Bronchial epithelial cell (primary cell): ENCODE data around the gene TAF1B. TPM values are rescaled to one million over a fixed set of nuclear protein-coding genes. Genes with fewer than 3 reads are reported as not detected.

ENCODE experiments used
- DNase-seq: peaks from one replicate; pipeline ENCODE4 v3.0.0-alpha.2; 2010; ENCODE audit warnings: low read depth
- FAIRE-seq: peaks from 2 replicates; lab custom pipeline; 2011; peaks lifted over from hg19 to GRCh38; lab: Jason Lieb, UNC
- H3K27me3 ChIP-seq: 2 replicates; pipeline ENCODE4 v1.5.1; 2011; ENCODE audit warnings: low read length; ENCODE audit not compliant: control insufficient read depth, insufficient read depth
- H3K36me3 ChIP-seq: 2 replicates; pipeline ENCODE4 v1.5.1; 2011; ENCODE audit warnings: low read length; ENCODE audit not compliant: control insufficient read depth, insufficient read depth
- H3K4me3 ChIP-seq: 2 replicates; pipeline ENCODE4 v1.5.1; 2011; ENCODE audit warnings: mild to moderate bottlenecking, low read depth, low read length, control low read depth
- total RNA-seq: library from RNA; depleted of rRNA; stranded (reverse); fragments of >200 nt; gene quantifications from 2 replicates; pipeline ENCODE4 v1.2.1, GENCODE V29; 2014
- TF ChIP-seq, protein P1 (sequence below): IDR thresholded peaks from 2 replicates; pipeline ENCODE4 v1.5.1; 2011; ENCODE audit warnings: mild to moderate bottlenecking, moderate library complexity, low read length, control low read depth, inconsistent platforms; ENCODE audit not compliant: insufficient read depth, severe bottlenecking

The TAF1B gene
- total RNA-seq, 1 donor from 2014 or later = 28.7 TPM

DNA sequence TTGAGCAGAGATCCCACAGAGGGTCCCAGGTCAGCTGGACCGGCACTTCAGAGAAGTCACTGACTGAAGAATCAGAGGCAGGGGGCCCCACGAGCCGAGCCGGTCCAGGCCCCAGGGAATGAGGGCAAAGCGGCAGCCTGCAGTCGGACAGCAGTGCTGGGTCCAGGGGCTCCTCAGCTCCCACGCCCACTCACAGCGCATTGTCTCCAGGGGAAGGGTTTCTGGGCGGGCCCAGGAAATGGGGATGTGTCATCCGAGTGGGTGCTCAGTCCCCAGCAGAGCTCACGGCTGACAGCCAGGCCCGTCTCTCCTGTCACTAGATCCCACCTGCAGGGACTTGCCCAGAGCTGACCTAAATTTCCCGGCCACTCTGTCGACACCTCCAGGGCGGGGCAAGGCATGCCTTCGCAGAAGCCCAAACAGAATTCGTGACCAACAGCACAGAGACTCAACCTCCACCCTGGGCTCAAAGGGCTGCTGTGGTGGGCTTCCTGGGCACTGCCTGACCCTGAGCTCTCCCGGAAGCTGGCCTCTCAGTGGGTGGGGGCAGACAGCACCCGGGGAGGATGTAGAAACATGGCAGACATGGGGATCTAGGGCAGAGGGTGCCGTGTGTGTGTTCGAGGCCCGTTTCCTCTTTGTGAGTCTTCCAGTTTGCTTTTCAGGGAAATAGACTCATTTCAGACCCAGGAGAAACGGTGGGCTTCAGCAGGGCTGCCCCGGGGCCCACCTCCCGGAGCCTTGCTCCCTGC is 42.1 kb upstream of the TAF1B start:
- FAIRE-seq (peak; percentile 83), DNase-seq (peak; percentile 99)
- TF ChIP-seq, protein P1, sequence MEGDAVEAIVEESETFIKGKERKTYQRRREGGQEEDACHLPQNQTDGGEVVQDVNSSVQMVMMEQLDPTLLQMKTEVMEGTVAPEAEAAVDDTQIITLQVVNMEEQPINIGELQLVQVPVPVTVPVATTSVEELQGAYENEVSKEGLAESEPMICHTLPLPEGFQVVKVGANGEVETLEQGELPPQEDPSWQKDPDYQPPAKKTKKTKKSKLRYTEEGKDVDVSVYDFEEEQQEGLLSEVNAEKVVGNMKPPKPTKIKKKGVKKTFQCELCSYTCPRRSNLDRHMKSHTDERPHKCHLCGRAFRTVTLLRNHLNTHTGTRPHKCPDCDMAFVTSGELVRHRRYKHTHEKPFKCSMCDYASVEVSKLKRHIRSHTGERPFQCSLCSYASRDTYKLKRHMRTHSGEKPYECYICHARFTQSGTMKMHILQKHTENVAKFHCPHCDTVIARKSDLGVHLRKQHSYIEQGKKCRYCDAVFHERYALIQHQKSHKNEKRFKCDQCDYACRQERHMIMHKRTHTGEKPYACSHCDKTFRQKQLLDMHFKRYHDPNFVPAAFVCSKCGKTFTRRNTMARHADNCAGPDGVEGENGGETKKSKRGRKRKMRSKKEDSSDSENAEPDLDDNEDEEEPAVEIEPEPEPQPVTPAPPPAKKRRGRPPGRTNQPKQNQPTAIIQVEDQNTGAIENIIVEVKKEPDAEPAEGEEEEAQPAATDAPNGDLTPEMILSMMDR = no peak
- Histone ChIP-seq H3K4me3 (peak overlapping the region; percentile 3), H3K36me3 (no peaks in the 10 kb centered on the region), H3K27me3 (no peaks in the 10 kb centered on the region)

DNA sequence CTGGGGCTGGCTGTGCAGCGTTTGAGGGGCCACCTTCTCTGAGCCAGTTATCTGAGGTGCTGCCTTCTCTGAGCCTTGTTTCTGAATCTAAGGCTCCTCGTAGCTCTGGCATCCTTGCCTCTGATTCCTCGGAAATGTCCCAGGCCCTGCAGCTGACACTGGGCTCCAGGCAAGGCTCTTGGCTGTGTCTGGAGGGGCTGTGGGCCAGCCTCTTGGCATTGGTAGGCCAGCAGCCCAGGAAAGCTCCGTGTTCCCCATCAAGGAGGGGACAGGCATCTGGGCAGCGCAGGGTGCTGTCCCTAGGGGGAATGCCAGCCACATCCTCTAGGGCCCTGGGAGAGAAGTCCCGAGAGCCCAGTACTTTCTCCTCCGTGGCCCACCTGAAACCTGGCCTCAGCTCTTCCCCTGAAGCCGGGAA is 40.7 kb upstream of the TAF1B start:
- Histone ChIP-seq H3K4me3 (no peak overlapping the region), H3K36me3 (no peaks in the 10 kb centered on the region), H3K27me3 (no peaks in the 10 kb centered on the region)
- no peak for FAIRE-seq
- TF ChIP-seq, protein P1 = no peak
- DNase-seq = no peak

DNA sequence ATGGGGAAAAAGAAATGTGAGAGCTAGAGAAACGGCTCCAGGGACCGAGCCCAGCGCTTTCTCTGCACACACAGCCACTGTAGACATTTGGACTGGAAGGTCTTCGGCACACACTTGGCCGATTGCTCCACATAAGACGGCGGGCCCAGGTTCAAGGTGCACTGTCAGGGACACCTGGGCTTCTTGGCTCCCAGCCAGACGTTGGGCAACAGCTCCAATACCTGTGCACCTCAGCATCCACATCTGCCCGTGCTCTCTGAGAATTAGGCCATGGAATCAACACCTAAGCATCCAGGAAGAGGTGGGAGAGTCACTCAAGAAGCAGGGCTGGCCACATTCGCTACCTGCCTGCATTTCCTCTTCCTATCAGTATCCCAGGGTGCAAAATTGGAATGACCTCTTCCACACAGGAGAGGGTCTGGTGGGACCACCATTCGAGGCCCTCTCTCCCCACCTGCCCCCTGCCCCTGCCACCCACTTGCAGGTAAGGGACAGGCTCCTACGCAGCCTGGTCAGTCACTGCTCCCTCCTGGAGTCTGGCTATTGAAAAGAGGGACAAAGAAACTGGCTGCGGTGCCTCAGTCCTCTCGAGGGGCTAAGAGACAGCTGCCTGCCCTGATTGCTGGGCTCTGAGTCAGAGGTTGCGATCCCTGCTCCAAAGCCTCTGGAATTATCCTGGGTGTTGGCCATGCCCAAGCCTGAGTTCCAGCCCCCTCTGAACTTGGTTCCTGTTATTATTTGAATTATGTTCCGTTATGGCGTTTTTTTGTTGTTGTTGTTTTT is 40.1 kb upstream of the TAF1B start:
- no peaks in the 10 kb centered on the region for H3K36me3 ChIP-seq
- TF ChIP-seq, protein P1 = no peak
- H3K4me3 ChIP-seq = no peak overlapping the region
- FAIRE-seq (peak; percentile 84), DNase-seq (peak; percentile 89)
- no peaks in the 10 kb centered on the region for H3K27me3 ChIP-seq

DNA sequence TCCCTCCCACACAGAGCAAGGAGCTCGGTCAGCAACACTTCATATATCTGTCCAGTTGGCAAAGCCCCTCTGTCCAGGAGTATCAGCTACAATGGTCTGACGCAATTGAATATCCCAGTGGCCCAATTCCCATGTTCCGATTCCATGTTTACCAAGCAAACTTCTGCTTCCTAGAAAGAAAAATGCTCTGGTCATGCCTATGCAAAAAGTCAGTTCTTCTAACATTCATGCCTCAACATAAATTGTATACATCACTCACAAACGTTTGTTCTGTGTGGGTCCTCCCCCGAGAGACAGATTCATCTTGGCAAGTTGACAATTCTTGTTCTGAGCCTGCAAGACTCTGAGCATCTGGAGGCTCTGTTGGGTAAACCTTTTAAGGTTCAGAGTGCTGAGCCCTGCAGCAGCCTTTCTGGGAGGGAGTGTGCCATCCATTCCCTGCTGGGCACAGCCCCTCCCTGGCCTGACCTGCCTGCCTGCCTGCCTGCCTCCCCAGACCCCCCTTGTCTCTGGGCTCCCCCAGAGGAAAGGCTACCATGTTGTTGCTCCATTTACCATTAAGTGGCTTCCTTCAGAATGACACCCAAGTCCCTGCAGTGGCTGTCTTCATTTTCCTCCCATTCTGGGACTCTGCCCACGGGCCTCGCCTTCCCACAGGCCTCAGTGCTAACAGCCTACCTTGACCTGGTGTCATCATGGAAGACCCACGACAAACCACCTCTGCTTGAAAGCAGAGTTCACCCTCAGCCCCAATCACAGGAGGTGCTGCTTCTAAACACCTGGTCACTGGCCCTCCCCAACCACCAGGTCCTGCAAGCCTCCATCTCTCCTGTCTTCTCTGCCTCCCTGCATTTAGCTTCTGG is 37.6 kb upstream of the TAF1B start:
- H3K36me3 ChIP-seq = no peaks in the 10 kb centered on the region
- TF ChIP-seq, protein P1 = no peak
- FAIRE-seq = no peak
- H3K27me3 ChIP-seq = no peaks in the 10 kb centered on the region
- H3K4me3 ChIP-seq = no peak overlapping the region
- DNase-seq = peak; percentile 65

DNA sequence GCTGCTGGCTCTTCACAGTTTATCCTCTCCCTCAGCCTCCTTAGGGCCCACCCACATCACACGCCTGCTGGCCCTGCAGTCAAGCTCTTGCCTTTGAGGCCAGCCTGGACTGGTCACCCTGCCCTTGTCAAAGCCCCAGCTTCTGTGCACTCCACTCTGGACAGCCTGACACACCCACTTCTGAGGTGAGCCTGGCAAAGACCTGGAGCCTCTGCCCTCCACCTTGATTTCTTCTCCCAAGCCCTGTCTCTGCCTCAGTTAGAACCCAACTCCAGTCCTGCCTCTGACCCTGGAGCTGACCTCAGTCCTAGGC is 37.0 kb upstream of the TAF1B start:
- no peak for DNase-seq
- TF ChIP-seq, protein P1 = no peak
- Histone ChIP-seq H3K36me3 (no peaks in the 10 kb centered on the region), H3K4me3 (no peak overlapping the region), H3K27me3 (no peaks in the 10 kb centered on the region)
- no peak for FAIRE-seq
